ENCODE measurements around the gene BMP2K.

DNA sequence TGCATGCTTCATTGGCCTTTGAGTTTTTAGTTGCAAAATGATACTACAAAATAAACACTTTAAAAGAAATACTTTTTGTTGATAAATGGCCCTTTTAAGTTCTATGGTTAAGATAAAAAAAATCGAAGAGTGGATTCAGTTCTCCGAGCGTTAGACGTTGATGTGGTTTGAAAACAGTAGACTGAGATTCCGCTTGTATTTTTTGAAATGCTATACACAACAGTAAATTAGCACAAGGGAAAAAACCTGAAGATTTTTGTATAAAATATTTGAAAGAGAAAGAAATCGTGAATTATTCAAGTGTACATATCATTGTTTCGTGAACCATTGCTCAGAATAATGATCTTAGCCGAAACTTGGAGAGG lies 1.4 kb downstream of the BMP2K start:
- TF ChIP-seq, protein P1, sequence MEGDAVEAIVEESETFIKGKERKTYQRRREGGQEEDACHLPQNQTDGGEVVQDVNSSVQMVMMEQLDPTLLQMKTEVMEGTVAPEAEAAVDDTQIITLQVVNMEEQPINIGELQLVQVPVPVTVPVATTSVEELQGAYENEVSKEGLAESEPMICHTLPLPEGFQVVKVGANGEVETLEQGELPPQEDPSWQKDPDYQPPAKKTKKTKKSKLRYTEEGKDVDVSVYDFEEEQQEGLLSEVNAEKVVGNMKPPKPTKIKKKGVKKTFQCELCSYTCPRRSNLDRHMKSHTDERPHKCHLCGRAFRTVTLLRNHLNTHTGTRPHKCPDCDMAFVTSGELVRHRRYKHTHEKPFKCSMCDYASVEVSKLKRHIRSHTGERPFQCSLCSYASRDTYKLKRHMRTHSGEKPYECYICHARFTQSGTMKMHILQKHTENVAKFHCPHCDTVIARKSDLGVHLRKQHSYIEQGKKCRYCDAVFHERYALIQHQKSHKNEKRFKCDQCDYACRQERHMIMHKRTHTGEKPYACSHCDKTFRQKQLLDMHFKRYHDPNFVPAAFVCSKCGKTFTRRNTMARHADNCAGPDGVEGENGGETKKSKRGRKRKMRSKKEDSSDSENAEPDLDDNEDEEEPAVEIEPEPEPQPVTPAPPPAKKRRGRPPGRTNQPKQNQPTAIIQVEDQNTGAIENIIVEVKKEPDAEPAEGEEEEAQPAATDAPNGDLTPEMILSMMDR (conservative IDR thresholded peaks at IDR 0.05; ENCODE audit: low read depth in 2 of 2), result no peak
- TF ChIP-seq EZH2phosphoT487 (IDR thresholded peaks at IDR 0.05; ENCODE audit: unreplicated experiment) (no peak), EZH2 (IDR thresholded peaks at IDR 0.05; ENCODE audit: low read depth, unreplicated experiment) (no peak), POLR2AphosphoS5 (IDR thresholded peaks at IDR 0.05; ENCODE audit: low read depth) (no peak)

Data from GM23338 (cell line).